HEK293 (cell line): ENCODE measurements around the gene AKAP5.

Source experiments
- REPIN1 ChIP-seq: fragments of 450-650 bp; formaldehyde crosslinking; IDR thresholded peaks from 2 replicates; pipeline ENCODE4 v1.5.1; 2017; ENCODE audit warnings: missing biosample characterization, missing genetic modification characterization, low read depth
- WT1 ChIP-seq: fragments of 450-650 bp; formaldehyde crosslinking; IDR thresholded peaks from 2 replicates; pipeline ENCODE4 v1.5.1; 2016; ENCODE audit warnings: missing biosample characterization, missing genetic modification characterization
- ZFP37 ChIP-seq: fragments of 450-650 bp; formaldehyde crosslinking; IDR thresholded peaks from 2 replicates; pipeline ENCODE4 v1.5.1; 2016; ENCODE audit warnings: missing biosample characterization, missing genetic modification characterization

DNA sequence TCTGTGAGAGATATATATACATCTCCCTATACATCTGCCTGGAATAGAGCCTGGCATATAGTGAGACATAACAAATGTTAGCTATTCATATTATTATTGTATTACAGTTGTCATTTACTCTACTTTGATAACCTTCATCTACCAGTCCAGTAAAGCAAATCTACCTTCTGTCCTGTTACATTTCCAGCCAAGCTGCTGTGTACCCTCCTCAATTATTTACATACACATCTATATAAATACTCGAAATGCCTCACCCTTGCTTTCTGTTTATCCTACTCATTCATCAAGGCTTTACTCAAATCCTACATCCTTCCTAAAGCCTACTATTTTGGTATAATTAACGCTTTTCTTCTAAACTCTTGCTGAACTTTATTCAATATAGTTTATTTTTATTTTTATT, 48.0 kb downstream of the AKAP5 start:
- TF ChIP-seq WT1 (tag by site-specific recombination) (no peak), REPIN1 (tag by site-specific recombination) (no peak), ZFP37 (tag by site-specific recombination) (no peak)
